ENCODE results near the gene CCDC187.

CCDC187 gene

GRCh38 chr9:136266641-136267040 lies 37.3 kb downstream of the CCDC187 start:
- peak; percentile 8 for DNase-seq (ENCODE audit: low spot score)

GRCh38 chr9:136265561-136266355 lies 38.1 kb downstream of the CCDC187 start:
- DNase-seq (ENCODE audit: low spot score), result no peak

- DNase-seq (ENCODE audit: low spot score), result no peak
These were observed 39.2 kb downstream of the CCDC187 start for GRCh38 chr9:136264441-136265405.

GRCh38 chr9:136264031-136264430 lies 39.9 kb downstream of the CCDC187 start:
- no peak for DNase-seq (ENCODE audit: low spot score)

- DNase-seq (ENCODE audit: low spot score), result no peak
These were observed 41.2 kb downstream of the CCDC187 start for GRCh38 chr9:136262671-136263178.

GRCh38 chr9:136261686-136262430 lies 42.0 kb downstream of the CCDC187 start:
- DNase-seq (ENCODE audit: low spot score), result no peak

- no peak for DNase-seq (ENCODE audit: low spot score)
These were observed 42.9 kb downstream of the CCDC187 start for GRCh38 chr9:136260936-136261472.

- DNase-seq (ENCODE audit: low spot score), result no peak
These were observed 43.4 kb downstream of the CCDC187 start for GRCh38 chr9:136260521-136260920.

- no peak for DNase-seq (ENCODE audit: low spot score)
These were observed 44.1 kb downstream of the CCDC187 start for GRCh38 chr9:136259836-136260235.

GRCh38 chr9:136259517-136259813 lies 44.4 kb downstream of the CCDC187 start:
- DNase-seq (ENCODE audit: low spot score), result no peak

GRCh38 chr9:136258786-136259516 lies 44.9 kb downstream of the CCDC187 start:
- DNase-seq (ENCODE audit: low spot score), result no peak

GRCh38 chr9:136258299-136258625 lies 45.6 kb downstream of the CCDC187 start:
- no peak for DNase-seq (ENCODE audit: low spot score)

GRCh38 chr9:136257381-136258298 lies 46.3 kb downstream of the CCDC187 start:
- DNase-seq (ENCODE audit: low spot score), result no peak

GRCh38 chr9:136255896-136256890 lies 47.7 kb downstream of the CCDC187 start:
- peak; percentile 8 for DNase-seq (ENCODE audit: low spot score)

GRCh38 chr9:136255166-136255538 lies 48.7 kb downstream of the CCDC187 start:
- DNase-seq (ENCODE audit: low spot score), result no peak

- DNase-seq (ENCODE audit: low spot score), result no peak
These were observed 49.3 kb downstream of the CCDC187 start for GRCh38 chr9:136254381-136255165.

GRCh38 chr9:136253246-136254130 lies 50.4 kb downstream of the CCDC187 start:
- no peak for DNase-seq (ENCODE audit: low spot score)
